Lower lobe of right lung (tissue), 2 donors: Measurements from ENCODE around the gene SVBP. TPM values are rescaled to one million over a fixed set of nuclear protein-coding genes. Genes with fewer than 3 reads are reported as not detected.

ENCODE experiments used
- ATAC-seq, 2 donors: fragments of 200-7000 bp; cut with Tn5 transposase; one replicate each; pipeline ENCODE4 v1.9.1; 2020 to 2022; ENCODE audit warnings: mild to moderate bottlenecking in 2 of 2, moderate library complexity in 2 of 2
- DNase-seq: peaks from one replicate; pipeline ENCODE4 v3.0.0-alpha.2; 2020
- H3K27ac ChIP-seq: fragments of 200-600 bp; one replicate; pipeline ENCODE4 v1.8.0; 2022
- H3K27me3 ChIP-seq: fragments of 200-600 bp; one replicate; pipeline ENCODE4 v1.8.0; 2022; ENCODE audit warnings: low read depth
- H3K36me3 ChIP-seq: fragments of 200-600 bp; one replicate; pipeline ENCODE4 v1.8.0; 2022; ENCODE audit warnings: mild to moderate bottlenecking
- H3K4me1 ChIP-seq: fragments of 200-600 bp; one replicate; pipeline ENCODE4 v1.8.0; 2022
- H3K4me3 ChIP-seq: fragments of 200-600 bp; one replicate; pipeline ENCODE4 v1.8.0; 2022; ENCODE audit warnings: mild to moderate bottlenecking
- H3K9me3 ChIP-seq: fragments of 200-600 bp; one replicate; pipeline ENCODE4 v1.8.0; 2022
- intact Hi-C: fragments of 100-400 bp; cut with DNase I; formaldehyde crosslinking; loops from one replicate; pipeline ENCODE4 v1.11.0; 2022
- total RNA-seq: library from RNA; stranded (reverse); fragmentation: NEBNext Ultra II Directional; extraction: Animal tissue kit (Norgen Biotek cat#: 25700); gene quantifications from one replicate; pipeline ENCODE4 v1.2.1, GENCODE V29; 2021
- TF ChIP-seq, protein P1 (sequence below): fragments of 200-600 bp; IDR thresholded peaks from one replicate; pipeline ENCODE4 v1.8.0; 2022; ENCODE audit warnings: antibody characterized with exemption, mild to moderate bottlenecking
- donor health status: DM: no; HTN: yes; CAD: no; lungs with severe emphysema.

The SVBP gene
- total RNA-seq, 1 donor from 2014 or later = 20.8 TPM

DNA sequence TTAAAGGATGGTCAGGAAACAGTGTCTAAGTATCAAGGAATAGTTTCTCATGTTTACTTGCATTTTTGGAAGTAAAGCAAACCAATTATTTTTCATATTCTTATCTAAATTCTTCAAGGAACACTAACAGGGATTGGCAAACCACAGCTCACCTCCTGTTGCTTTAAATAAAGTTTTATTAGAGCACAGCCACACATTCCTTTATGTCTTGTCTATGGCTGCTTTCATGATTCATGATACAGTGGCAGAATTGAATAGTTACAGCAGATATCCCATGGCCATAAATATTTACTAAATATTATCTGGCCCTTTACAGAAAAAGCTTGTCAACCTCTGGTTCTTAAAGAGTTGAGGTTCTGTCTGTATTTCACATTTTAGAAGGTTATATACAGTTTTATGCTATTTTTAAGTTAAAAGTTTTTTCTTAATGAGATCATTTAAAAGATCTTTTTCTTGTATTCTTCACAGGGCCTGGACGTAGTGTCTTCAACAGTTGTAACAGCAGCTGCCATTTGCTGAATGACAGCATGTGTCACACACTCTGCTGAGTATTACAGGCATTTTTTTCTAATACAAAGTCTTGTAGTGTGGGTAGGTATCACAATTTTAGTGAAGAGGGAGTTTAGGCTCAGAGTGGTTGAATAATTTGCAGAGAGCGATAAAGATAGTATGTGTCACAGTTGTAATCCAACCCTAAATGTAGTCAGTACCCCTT is 31.8 kb upstream of the SVBP start:
- H3K4me3 ChIP-seq = no peak overlapping the region
- intact Hi-C loops = no loop called here
- TF ChIP-seq, protein P1, sequence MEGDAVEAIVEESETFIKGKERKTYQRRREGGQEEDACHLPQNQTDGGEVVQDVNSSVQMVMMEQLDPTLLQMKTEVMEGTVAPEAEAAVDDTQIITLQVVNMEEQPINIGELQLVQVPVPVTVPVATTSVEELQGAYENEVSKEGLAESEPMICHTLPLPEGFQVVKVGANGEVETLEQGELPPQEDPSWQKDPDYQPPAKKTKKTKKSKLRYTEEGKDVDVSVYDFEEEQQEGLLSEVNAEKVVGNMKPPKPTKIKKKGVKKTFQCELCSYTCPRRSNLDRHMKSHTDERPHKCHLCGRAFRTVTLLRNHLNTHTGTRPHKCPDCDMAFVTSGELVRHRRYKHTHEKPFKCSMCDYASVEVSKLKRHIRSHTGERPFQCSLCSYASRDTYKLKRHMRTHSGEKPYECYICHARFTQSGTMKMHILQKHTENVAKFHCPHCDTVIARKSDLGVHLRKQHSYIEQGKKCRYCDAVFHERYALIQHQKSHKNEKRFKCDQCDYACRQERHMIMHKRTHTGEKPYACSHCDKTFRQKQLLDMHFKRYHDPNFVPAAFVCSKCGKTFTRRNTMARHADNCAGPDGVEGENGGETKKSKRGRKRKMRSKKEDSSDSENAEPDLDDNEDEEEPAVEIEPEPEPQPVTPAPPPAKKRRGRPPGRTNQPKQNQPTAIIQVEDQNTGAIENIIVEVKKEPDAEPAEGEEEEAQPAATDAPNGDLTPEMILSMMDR = no peak
- H3K27me3 ChIP-seq = no peaks in the 10 kb centered on the region
- DNase-seq (no peak), ATAC-seq (no peak)
- no peaks in the 10 kb centered on the region for H3K9me3 ChIP-seq
- H3K36me3 ChIP-seq = peaks cover 26% of the 10 kb centered on the region
- no peak overlapping the region for H3K27ac ChIP-seq
- H3K4me1 ChIP-seq = peaks cover 22% of the 10 kb centered on the region

DNA sequence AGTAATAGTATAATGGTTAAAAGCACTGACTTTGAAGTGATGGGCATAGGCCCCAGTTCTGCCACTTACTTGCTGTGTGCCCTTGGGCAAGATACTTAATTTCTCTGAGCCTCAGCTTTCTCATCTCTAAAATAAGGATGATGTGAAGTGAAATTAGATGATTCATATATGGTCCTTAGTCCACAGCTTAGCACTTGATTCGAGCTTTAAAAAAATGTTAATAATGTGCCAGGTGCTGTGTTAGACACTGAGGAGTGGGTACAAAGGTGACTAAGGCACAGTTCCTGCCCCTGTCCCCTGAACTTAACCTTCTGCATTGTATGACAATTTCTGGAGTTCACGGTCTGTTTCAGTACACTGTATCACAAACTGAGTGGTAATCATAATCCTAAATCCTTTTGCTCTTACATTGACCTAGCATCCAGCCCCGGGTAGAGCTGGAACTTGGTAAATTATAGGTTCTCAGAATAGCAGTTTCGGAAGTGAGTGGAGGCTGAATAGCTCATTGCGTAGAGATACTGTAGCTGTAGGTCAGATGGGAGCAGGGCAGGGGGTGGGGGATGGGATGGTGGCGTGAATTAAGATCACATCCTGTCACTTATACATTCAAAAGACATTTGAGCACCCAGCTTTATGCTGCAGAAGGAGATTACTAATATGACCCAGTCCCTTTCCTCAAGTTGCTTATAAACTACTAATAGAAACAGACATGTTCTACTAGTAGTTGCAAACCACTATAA is 30.7 kb upstream of the SVBP start:
- Histone ChIP-seq H3K9me3 (no peaks in the 10 kb centered on the region), H3K27ac (no peak overlapping the region), H3K4me1 (peaks cover 22% of the 10 kb centered on the region), H3K4me3 (peak overlapping the region; percentile 98), H3K36me3 (peaks cover 30% of the 10 kb centered on the region), H3K27me3 (no peaks in the 10 kb centered on the region)
- DNase-seq (no peak), ATAC-seq (no peak)
- TF ChIP-seq, protein P1 = no peak
- intact Hi-C loops = no loop called here

DNA sequence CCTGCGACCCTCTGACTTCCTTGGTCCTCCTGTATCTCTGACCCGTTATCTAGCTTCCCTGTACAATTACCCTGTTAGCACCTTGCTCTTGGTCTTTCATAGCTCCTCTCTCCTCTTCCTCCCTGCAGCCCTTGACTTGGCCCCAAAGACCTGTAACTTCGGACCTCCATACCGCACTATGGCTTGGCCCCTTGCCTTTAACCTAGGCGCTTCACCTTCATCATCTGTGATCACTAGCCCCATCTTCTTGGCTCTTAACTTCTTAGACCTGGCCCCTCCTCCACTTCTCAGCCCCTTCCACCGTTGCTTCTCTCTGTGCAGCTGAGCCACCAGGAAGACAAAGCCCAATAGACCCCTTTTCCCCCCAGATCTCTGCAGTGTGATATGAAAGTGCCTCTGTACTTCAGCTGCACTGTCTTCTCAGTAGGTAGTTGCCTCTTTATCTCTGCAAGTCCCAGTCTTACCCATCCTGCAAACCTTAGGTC is 30.0 kb upstream of the SVBP start:
- Histone ChIP-seq H3K27me3 (no peaks in the 10 kb centered on the region), H3K36me3 (peaks cover 32% of the 10 kb centered on the region), H3K4me1 (peaks cover 22% of the 10 kb centered on the region), H3K9me3 (no peaks in the 10 kb centered on the region), H3K27ac (peak overlapping the region; percentile 85), H3K4me3 (peak overlapping the region; percentile 98)
- DNase-seq (no peak), ATAC-seq (no peak)
- intact Hi-C loops = no loop called here
- TF ChIP-seq, protein P1 = no peak

DNA sequence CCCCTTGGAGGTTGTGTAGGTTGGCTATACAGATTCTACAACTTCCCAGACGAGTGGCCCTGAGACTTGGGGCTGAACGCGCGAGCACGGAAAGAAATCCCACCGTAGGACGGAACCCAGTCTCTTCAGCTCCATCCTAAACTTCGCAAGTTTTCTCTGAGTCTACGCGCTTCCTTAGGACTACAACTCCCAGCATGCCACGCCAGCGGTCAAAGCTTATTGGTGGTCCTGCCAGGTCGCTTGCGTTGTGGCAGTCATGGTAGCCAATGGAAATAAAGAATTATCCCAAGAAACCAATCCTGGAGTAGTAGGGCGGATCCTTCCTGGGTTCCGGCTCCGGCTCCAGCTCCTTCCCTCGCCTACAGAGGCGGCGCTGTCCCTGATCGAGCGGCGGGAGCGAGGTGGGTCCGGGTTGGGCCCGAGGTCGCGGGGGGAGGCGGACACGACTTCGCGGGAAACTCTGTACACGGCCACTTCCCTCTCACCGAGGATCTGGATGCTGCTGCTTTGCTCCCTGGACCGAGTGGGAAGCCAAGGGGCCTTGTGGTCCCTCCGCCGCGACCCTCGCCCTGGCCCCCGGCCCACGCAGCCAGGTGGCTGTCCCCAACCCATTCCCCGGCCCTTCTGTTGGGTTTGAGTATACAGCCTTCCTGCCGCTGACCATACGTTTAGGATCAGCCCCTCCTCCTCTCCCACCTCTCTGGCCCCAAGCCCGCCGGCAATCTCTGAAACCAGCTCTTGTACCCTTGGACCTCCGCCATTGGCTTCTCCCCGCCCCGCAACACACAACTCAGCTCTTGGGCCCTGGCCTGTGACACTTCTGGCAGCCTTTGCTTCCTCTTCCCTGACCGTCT is 29.3 kb upstream of the SVBP start, which contains the start of gene ZNF691:
Gene ZNF691 (plus strand): TSS at position 357 of the 854 bp plus-strand sequence. CDS start 3,046 bp downstream, outside the sequence.
- TF ChIP-seq, protein P1 = peak; percentile 60
- DNase-seq (peak; percentile 94), ATAC-seq (peak; percentile 98 to 99)
- H3K27me3 ChIP-seq = no peaks in the 10 kb centered on the region
- no peaks in the 10 kb centered on the region for H3K9me3 ChIP-seq
- peaks cover 27% of the 10 kb centered on the region for H3K36me3 ChIP-seq
- peak within 1 kb of the TSS; percentile 85 for H3K27ac ChIP-seq
- intact Hi-C loops = no loop called here
- peak within 1 kb of the TSS; percentile 98 for H3K4me3 ChIP-seq
- peaks cover 22% of the 10 kb centered on the region for H3K4me1 ChIP-seq

DNA sequence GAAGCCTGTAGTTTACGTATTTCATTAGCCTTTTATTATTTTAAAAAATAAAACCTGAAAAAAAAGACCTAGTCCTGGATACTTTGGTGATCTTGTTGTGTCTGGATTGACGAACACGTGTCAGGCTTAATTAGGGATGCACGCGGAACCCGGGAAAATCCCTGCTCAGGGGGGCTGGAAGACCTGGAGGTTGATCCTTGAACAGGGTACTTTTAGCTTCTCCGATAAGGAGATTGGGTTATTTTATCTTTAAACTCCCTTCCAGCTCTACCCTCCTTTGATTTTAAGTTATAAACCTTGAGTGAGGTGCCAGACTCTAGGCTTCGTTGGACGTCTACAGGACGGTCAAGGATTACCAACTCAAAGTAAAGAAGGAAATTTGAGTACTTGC is 28.7 kb upstream of the SVBP start:
- TF ChIP-seq, protein P1 = no peak
- DNase-seq = no peak
- ATAC-seq = peak in 1 of 2 donors; percentile 21
- Histone ChIP-seq H3K9me3 (no peaks in the 10 kb centered on the region), H3K4me1 (peaks cover 22% of the 10 kb centered on the region), H3K27ac (peak overlapping the region; percentile 85), H3K27me3 (no peaks in the 10 kb centered on the region), H3K36me3 (peaks cover 21% of the 10 kb centered on the region), H3K4me3 (peak overlapping the region; percentile 98)
- intact Hi-C loops = no loop called here
